NCI-H2107 (cell line): Measurements from ENCODE around the gene TRPV6.

Experiments
- DNase-seq: peaks from one replicate; lab custom pipeline; 2025; lab: John Stamatoyannopoulos, UW

Gene TRPV6

DNA sequence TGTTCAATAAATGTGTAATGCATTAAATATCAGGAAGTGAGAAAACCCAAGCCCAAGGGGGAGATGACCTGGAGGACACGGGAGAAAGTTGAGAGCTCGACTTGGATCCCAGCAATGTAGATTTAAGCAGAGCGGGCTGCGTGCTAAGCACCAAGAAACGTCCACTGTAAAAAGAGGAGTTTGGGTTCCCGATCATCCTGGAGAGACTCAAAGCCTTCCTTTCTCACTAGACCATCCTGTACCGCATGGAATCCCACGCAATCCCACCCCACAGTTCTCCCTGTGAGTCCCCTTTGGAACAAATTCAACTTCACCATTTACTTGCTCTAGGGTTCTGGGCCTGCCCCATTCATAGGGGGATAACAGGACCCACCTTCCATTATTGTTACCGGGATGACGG lies 2.4 kb downstream of the TRPV6 start:
- no peak for DNase-seq

DNA sequence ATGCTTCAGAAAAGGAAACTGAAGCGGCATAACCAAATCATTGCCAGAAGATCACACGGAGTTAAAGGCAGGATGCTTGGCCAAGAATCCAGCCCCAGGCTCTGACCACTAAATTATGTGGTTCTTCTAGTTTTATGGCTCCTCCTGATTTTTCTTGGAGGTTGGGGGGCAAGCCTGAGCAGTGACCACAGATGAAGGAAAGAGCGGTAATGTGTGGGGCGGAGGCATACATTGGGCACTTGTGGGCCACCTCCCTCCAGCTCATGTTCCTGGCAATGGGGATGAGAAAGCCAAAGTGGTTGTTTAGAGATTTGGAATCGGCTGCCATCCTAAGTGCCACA lies 3.2 kb downstream of the TRPV6 start:
- DNase-seq, result no peak

DNA sequence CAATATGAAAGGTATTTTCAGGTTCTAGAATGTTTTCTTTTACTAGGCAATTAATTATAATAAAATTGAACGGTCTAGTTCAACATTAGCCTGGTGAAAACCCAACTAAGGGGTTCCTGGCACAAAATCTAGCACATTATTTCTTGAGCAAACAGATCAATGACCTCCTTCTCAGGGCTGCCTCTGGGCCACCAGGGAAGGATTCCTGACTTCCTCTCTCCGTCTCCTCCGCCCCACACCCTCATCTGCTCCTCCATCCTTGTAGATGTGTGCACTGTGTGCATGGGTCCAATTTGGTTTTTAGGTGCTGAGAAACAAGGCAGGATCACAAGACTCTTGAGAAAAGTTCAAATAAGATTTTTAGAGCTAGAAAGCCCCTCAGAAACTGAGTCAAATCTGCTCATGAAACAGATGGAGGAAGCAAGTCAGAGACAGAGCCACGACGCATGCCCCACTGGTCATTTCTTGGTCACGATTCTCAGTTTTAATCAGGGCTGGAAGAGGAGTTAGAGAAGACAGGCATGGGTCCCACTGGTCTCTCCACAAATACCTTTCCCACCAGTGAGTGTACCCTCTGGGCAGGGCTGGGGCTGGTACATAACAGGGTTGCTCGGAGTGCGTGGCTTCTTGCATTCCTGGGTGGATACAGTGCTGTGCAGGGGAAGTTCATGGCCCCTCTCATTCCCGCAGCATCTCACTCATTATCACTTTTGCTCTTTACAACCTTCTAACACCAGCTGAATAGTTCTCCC lies 3.8 kb downstream of the TRPV6 start:
- DNase-seq, result no peak

DNA sequence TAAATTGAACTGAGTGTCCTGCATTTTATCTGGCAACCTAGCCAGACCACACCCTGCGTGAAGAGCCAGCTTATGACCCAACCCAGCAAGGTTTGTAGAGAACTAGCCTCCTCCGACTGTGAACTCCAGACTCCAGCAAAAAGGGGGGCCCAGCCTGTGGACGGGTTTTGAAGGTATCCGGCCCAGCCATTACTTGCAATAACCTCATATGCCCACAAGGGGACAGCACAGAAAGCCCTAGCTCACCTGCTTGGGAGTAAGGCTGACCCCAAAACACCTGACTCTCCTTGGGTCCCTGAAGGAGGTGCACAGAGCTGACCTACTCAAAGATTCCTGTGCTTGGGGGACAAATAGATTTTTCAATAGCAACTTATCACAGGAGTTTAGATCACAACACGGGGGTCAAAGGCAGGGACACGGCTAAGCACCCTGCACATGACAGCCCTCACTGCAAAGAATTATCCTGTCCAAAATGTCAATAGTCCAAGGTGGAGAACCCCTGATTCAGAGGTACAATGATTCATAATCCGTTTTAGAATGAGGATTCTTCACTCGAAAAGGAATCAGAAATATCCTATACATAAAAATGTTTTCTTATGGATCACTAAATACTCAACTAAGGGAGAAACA lies 4.6 kb downstream of the TRPV6 start:
- DNase-seq, result no peak

DNA sequence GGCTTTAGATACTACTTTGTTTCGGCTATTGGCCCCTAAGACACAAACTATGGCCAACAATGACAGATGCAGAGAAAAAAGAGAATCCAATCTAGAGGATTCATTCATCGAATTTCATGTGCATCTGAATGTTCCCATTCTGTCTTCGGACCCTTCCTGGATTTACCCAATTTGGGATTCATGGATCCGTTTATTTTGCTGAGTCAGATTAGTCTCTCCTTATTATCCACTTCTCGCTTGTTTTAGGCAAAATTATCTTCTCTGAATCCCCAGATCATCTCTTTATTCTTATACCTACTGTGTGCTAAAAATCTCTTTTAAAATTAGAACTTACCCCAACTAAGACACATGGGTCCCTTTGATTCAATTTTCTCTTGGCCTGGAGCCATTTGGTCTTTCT lies 6.5 kb downstream of the TRPV6 start:
- DNase-seq, result no peak

DNA sequence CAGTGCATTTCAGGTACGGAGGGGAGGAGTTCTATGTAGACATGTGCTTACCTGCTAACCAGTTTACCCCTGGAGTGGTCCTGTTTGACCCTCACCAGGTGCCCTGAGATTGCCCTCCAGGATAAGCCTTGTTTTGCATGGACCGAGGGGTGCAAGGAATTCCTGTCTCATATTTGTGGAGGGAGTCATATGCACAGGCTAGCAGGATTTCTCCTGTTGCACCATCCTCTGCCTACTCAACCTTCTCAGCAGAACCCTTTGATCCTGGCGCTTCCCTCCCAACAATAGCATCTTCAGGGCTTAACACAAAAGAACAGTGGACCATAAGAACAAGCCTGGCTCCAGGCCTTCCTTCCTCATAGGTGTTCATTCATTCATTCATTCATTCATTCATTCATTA lies 7.2 kb downstream of the TRPV6 start:
- no peak for DNase-seq

DNA sequence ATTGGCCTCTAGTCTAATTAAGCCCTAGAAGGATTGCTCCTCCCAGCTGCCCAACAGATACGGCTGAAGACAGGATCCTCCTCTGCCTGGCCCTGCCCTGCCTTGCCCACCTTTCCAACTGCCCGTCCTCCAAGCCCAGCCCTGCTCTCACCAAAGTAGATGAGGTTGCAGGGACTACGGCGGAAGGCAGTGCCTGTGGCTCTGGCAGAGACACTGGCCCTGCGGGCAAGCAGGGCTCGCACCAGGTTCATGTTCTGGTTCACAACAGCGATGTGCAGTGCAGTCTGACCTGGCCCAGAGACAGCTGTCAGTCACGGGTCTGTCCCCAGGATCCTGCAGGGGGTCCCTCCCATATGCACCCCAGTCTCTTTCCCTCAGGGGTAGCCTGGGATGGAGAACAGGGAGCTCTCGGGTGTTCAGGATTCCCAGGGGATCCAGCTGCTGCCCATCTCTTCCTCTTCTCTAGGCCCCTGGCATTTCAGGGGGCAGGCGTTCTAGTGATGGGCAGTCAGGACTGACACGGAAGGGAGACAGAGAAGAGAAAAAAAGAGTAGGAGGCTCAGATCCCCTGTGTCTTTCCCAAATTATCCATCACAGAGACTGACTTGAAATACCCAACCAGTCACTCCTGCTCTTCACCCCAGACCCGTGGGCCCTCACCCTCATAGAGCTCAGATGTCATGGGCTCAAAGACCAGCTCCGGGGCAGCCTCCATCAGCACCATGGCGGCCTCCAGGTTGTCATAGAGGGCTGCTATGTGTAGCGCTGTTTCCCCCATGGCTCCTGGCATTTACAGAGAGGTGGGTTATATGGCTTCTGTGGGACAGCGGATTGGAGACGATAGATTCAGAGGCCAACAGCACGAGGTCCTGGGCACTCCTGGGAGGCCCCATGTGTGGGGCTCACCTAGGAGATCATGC lies 8.3 kb downstream of the TRPV6 start:
- no peak for DNase-seq

DNA sequence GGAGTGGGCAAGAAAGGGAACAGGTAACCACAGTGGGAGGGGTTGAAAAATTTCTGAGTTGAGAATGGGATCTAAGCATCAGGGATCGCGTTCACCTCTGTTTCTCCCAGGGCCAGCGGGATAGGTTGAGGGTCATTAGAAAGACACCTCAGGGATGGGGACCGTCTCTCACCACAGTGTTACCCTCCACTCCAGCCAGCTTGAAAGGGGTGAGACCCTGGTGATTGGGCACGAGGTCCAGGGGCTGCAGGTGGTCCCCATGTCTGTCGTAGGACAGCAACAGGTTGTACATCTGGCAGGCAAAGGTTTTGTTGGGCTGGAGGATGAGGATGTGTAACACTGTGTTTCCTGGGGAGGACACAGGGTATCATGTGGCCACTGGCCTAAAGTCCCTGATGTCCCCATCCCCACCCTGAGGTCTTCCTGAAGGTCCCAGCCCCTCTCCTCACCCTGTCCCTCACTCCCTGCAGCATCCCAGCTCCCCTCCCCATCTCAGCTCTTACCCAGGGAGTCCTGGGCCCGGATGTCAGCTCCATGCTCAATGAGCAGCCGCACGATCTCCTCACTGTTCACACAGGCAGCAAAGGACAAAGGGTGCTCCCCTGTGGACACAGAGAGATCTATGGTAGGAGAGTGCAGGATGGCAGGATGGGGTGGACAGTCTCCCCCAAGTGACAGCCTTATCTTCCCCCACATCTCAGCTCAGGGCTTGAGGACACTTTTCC lies 9.1 kb downstream of the TRPV6 start:
- DNase-seq, result no peak

DNA sequence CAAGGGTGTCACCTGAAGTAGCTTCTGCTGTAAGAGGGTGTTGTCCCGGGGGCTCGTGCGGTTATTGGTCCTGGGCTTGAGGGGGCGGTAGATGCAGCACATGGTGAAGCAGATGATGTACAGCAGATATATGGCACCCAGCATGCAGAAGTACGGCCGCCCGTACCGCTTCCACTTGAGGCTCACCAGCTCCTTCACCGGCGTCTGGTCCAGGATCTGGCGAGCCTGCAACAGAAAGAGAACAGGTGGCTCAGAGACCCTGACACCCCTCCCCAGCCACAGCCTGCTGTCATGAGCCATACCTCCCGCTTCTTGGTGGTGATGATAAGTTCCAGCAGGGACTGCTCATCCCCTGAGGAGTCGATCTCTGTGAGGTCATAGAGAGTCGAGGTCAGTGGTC lies 10.1 kb downstream of the TRPV6 start:
- DNase-seq, result no peak

DNA sequence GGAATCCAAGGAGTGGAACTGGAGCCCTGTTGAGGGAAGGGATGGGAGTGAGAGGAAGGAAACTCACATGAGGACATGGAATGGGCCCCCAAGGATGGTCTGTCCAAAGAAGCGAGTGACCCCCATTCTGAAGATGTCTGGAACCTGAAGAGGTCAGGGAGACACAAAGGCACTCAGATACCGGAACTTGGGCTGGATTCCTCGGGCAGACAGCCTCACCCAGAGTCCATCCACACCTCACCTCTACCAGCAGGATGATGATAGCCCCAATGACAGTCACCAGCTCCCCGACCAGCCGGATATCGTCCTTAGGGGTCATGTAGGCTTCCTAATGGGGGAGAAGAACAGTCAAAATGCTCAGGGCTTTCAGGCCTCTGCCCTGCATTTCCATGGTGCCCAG lies 10.7 kb downstream of the TRPV6 start:
- DNase-seq, result no peak

DNA sequence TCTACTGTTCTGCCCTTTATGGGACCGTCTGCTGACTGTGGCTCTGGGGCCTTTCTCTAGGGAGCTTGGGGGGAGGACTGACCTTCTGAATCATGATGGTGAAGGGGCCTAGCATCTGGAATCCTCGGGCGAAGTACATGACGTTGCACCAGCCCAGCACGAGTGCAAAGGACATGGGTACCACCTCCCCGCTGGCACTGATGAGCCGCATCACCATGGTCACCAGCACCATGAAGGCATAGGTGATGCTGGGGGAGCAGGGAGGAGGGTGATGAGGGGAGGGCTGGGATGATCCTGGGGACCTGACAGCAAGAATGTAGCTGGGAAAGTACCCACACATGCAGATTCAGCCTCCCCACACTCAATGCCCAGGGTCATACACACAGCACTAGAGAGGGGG lies 11.1 kb downstream of the TRPV6 start:
- no peak for DNase-seq

DNA sequence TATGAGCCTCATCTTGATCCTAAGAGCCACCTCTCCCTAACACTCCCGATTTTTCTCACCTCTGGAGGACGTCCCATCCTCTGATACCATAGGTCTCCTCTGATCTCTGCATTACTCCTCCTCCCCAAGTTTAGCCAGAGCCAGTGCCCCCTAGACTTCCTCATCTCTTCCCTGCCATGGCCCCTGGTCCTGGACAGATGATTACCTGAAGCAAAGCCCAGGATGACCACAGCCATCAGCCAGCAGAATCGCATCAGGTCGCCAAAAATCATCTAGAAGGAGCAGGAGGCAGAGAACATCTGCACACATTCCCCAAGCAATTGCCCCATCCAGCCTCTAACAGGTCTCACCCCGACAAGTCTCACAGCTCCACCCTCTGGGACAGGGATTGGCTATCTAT lies 11.7 kb downstream of the TRPV6 start:
- DNase-seq, result no peak

DNA sequence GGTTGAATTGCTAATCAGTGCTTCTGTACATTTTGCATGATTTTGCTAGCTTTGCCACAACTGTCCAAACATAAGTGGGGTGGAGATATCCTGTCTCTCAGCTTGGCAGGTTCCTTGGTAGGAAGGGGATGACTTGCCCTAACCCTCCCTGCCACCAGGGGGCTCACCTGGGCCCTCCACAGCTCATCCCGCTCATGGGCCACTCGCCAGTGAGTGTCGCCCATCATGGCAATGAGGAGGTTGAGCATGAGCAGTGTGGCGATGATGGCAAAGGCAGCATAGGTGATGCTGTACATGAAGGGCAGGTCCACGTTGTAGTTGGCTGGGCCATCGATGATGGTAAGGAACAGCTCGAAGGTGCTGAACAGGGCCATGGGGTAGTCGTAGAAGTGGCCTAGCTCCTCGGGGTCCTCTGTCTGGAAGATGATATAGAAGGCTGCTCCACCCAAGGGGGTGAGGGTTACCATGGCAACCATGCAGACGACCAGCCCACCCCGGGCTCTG lies 12.2 kb downstream of the TRPV6 start:
- DNase-seq, result no peak

DNA sequence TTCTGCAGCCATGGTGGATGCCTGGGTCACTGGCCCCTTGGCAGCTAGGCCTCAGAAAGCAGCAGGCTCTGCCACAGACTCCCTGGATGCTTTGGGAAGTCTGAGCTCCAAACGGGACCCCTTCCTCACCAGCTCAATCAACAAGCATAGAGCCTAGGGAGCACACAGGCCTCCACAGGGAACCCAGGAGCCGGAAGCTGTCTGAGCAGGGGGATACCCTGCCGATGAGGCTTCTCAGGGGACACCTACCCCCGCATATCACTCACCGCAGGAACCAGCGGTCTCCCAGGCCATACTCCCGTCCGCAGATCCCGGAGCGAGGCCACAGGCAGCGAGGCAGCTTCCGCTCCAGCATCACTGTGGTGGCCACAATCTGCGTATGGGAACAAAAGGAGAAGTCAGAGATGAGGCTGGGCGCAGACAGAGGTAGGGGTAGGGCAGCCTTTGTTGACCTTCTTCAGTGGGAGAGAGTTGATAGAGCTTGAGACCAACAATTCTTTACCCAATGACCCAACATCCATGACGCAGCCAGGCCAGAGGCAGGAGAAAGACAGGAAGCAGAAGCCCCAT lies 13.4 kb downstream of the TRPV6 start:
- DNase-seq, result no peak

DNA sequence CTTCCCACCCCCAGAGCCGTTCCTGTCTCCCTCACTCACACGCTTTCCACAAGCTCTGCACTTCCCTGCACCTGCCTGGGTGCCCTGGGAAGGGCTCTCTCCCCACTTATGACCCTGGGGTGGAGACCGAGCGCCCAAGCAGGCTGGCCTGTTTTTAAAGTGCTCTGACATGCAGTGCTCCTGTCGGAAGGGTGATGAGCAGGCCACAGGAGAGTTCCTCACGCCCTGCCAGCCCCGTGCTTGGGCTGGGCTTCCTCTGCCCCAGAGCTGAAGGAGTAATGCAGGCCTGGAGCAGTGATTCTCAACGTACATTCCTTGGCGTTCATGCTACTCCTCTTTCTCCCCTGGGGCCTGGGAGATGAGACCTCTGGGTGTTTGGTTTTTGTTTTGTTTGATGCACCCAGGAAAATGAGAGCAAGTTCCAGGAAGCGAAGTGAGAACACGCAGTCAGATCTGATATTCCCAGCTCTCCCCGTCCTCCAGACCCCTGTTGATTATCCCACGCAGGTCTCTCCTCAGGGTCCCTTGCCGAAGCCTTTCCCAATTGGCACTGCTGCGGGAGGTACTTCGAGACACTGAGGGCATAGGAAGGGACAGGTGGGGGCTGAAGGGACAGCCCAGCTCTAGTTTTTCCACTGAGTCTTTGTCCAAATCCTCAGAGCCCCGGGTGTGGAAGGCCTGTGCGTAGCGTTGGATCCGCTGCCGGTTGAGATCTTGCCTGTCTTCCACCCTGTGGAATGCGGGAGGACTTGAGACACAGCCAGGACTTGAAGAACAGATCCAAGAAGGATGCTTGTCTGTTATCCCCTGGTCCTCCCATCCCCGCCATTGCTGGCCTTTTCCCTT lies 14.1 kb downstream of the TRPV6 start:
- DNase-seq, result no peak

DNA sequence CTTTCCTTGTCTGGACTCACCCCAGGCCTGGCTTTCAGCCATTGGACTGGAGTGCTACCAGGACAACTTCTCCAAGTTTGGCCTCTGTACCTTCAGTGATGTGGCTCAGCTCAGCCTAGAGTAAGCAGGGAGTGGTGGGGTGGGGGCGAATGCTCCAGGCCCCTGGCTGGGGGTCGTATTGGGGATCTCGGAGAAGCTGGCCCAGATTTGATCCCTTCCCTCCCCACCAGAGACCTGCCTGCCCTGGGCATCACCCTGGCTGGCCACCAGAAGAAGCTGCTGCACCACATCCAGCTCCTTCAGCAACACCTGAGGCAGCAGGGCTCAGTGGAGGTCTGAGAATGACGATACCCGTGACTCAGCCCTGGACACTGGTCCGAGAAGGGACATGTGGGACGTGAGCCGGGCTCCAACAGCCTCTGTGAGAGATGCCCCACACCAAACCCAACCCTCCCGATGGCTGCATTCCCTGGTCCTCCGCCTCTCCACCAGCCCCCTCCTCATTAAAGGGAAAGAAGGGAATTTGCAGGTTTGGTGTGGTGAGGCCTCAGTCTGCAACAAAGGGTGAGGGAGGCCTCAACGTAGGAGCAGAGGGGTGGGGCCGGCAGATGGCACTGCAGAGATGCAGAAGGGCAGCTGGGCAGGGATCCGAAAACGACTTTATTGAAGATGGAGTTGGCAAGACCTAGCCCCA lies 14.8 kb downstream of the TRPV6 start:
- no peak for DNase-seq

DNA sequence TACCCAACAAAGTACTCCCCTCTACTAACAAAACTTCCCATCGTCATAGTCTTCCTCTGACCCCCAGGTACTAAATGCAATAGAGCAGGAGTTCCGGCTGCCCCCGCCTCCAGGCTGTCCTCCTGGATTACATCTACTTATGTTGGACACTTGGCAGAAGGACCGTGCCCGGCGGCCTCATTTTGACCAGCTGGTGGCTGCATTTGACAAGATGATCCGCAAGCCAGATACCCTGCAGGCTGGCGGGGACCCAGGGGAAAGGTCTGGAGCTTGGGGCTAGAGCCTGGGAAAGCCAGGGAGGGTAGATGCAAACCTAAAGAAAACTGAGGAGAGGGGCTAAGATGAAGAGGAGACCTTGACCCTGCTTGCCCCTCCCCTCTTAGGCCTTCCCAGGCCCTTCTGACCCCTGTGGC lies 15.4 kb downstream of the TRPV6 start:
- DNase-seq, result no peak

DNA sequence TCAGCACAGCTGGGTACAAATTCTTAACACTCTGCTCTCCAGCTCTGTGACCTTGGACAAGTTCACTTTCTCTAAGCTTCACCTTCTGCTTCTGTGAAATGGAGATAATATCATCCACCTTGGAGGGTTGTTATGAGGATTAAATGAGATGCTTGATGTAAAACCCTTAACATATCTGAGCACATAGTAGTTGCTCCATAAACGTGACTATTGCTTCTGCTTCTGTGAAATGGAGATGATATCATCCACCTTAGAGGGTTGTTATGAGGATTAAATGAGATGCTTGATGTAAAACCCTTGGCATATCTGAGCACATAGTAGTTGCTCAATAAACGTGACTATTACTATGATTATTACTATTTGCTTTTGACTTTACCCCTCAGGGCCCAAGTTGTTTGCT lies 16.1 kb downstream of the TRPV6 start:
- DNase-seq, result no peak

DNA sequence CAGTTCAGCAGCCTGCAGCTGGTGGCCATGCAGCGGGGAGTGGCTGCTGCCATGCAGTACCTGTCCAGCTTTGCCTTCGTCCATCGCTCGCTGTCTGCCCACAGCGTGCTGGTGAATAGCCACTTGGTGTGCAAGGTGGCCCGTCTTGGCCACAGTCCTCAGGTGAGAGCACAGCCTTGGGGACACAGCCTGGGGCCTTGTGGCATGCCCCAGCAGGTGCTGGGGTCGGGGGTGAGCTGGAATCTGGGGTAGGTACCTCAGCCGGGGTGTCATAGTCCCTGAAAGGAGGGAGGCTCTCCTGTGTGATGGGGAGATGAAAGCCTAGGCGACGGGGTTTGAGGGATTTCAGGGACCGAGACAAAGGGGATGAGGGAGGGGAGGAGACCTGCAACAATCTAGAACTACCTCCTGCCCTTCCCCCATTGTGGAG lies 16.5 kb downstream of the TRPV6 start:
- no peak for DNase-seq
